HG02870 (cell line): ENCODE results near the gene SCTR.

Experiments used
- ATAC-seq: cut with Tn5 transposase; IDR thresholded peaks from one replicate; pipeline ENCODE4 v1.9.1; 2021; ENCODE audit warnings: mild to moderate bottlenecking, moderate library complexity; ENCODE audit not compliant: unreplicated experiment

Gene SCTR

DNA sequence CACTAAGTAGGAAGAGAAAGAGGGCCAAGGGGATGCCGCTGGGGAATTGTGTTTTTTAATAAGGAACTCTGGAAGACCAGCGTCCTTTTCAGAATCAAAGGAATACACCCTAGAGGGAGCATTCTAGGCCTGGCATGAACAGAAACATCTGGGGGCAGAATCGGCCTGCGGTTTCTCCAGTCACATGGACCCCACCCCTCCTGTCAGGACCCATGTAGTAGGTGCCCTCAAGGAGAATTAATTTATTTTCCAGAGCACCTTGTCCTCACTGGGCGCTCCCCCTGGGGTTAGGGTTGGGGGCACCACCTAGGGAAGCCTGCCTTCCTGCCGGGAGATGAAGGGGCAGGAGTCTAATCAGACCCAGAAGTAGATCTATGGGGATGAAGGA is 48.4 kb downstream of the SCTR start:
- ATAC-seq, result no peak

DNA sequence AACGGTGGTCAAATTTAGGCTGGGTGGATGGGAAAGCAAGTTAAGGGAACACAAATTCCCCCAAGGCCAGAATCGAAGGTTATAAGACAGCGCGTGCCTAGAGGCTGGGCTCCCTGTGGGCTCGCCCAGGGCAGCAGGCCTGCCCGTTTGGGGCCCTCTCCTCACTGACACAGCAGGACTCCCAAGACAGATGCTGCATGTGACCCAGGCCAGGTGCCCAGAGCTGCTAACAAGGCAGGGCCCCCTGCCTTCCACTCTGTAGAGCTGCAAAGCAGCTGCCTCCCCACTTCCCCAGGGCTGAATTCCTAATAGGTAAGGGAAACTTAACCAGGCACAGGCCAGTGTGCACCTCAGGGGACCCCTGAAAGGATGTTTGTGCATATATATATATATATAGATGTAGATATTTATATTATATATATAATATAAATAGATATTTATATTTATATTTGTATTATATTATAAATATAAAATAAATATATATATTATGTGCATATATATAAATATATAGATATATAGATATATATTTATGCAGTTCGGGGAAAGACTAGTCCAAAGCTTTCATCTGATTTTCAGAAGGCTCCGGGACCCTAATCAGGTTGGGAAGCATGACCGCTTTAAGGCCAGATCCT is 48.9 kb downstream of the SCTR start:
- ATAC-seq, result no peak

DNA sequence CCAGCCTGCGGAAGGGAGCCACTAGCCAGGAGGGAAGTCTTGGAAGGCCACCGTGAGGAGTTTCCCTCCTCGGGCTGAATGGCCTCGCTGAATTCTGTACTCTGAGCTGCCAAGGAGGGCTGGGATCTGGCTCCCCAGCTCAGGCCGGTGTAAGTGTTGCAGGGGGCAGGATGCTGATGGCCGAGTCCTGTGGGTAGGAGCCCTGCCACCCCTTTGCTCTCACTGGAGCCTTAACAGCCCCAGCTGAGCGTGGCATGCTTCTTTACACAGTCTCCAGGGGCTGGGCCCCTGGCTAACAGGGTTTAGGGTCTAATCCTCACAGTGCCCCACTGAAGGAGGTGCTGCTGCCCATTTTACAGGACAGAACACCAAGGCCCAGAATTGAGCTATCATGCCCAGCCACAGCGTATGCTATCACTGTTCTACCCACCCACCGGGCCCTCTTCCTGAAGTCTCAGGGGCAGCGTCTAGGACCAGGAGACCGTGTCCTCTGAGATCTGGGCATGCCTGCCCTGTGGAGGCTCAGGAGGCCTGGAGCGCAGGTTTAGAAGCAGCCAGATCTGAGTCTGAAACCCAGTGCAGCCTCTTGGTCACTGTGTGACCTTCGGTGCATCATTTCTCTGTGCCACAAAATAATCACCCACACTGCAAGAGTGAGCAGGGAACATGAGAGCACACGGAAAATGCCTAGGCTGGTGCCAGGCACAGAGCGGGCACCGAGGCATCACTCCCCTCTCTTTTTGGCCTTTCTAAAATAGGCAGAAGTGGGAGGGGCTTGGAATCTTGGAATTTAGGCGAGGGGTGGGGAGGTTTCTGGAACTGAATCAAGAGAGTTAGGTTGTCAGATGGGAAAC is 49.7 kb downstream of the SCTR start:
- no peak for ATAC-seq

DNA sequence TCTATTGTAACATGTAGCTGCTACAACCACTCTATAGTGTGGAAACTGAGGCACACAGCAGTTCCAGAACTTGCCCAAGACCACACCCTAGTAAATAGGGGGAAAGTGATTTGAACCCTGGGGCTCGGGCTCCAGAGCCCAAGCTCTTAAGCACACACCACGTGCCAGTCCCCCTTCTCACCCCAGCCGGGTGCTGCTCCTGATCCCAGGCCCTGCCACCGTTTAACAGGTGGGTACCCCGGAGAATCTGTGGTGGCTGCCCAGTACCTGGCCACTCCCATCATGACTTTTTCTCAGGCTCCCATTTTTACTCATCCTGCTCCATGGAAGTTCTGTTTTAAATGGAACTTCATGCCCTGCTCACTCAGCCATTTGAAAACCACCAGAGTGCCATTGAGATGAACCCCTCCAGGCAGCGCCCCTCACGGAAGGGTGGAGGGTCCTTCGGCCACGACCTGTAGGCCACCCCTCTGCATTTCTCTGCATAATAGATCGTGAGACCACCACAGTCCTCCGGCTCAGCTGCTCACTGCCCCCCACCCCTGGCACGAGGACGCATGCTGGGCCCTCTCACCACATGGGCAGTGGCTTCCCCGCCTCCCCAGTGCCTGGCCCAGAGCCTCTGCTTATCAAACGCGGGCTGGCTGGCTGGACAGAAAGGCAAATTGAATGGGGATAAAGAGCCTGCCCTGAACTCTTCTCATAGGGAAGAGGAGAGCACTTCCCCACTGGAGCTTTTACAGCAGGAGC is 50.5 kb downstream of the SCTR start:
- ATAC-seq, result no peak

DNA sequence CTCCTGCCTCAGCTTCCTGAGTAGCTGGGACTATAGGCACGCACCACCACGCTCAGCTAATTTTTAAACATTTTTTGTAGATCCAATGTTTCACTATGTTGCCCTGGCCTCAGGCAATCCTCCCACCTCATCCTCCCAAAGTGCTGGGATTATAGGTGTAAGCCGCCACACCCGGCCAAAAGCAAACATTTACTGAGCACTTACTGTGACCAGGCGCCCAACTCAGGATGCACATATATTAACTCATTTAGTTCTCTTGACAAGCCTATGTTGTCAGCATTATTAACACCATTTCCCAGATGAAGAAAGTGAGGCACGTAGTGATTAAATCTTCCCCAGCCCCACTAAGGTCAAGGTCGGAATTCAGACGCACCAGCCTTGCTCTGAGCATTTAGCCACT is 51.5 kb downstream of the SCTR start:
- no peak for ATAC-seq

DNA sequence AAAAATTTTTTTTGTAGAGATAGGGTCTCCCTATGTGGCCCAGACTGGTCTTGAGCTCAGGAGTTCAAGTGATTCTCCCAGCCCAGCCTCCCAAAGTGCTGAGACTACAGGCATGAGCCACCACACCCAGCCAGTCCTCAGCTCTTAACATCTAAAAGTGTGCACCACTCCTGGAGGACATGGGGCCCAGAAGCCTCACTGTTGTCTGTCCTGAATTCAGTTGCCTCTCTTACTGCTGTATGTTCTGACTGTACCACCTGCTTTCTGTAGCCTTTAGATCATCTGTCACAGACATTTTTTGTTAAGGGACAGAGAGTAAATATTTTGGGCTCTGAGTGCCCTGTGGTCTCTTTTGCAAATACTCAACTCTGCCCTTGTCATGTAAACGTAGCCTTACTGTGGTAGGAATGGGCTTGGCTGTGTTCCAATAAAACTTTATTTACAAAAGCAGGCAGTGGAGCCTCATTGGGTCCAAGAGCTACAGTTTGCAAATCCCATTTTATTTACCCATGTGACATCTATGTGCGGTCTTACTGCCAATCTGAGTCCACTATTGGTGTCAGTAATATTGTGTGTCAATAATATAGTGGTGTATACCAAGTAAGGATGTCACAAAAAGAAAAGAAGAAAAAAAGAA is 54.5 kb downstream of the SCTR start:
- ATAC-seq, result no peak

DNA sequence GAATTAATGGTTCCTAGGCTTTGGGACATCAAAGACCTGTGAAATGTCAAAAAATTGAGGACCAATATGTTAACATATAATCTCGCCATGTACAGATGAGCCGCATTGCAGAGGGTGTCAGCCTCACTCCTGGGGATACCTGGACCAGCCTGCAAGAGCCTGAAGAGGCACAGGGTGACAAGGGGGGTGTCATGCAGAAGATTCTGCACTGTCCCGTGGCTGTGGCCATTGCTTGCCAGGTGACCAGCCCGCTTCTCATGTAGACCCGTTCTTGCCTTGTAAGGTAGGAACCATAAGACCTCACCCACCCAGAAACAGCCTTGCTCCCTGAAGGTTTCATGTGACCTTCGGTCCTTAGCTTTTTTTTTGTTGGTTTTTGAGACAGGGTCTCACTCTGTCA is 55.2 kb downstream of the SCTR start:
- no peak for ATAC-seq

DNA sequence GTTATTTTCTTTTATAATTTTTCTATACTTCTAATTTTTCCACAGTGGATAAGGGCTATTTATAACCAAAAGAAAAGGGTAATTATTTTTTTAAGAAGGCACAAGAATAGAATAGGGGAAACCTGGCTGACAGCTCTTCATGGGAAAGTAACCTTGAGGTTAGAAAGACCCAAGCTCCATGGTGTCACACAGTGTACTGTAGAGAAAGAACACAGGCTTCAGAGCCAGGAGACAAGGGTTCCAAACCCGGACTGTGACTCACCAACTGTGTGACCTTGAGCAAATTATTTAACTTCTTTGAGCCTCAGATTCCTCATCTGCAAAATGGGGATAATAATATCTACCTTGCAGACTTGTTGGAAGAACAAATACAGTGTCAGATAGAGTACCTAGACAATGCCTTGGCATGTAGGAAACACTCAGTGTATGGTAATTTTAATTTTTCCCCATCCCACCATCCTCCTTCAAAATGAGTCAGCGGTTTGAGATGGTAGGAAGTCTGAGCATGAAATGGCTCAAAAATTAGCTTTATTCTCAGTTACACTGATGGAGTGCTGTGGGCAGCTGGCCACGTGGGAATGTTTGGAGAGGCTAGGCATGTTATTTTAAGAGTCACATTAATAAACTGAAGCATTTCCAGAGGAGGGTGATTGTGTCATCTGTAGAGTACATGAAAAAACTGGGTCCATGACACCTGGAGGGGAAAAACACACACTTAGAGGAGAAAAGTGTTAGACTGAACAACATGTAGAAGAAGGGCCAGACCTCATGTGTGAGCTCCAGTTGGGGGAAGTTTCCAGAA is 55.9 kb downstream of the SCTR start:
- peak; percentile 34 for ATAC-seq

DNA sequence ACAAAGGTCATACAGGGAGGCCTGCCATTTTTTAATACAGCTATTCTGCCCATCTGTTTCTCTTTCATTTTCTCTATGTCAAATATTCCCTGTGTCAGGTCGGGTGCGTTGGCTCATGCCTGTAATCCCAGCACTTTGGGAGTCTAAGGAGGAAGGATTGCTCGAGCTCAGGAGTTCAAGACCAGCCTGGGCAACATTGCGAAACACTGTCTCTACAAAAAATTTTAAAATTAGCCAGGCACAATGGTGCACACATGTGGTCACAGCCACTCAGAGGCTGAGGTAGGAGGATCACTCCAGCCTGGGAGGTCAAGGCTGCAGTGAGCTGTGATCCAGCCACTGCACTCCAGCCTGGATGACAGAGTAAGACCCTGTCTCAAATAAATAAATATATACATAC is 57.9 kb downstream of the SCTR start:
- no peak for ATAC-seq

DNA sequence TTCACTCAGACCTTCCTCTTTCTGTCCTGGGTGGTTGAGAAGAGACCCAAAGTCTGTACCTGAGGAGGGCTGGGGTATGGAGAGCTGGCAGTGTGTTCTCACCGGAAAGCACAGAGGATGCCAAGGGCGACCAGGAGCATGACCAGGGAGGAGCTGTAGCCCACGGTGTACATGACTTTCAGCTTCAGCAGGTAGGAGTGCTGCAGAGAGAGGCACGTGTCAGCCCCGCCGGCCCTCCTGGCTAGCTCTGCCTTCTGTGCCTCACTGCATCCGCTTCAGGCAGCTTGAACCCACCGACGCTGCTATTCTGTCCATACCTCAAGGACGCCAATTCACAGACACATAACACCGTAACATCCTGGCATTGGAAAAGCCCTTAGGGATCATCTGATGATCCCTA is 58.6 kb downstream of the SCTR start:
- ATAC-seq, result no peak

DNA sequence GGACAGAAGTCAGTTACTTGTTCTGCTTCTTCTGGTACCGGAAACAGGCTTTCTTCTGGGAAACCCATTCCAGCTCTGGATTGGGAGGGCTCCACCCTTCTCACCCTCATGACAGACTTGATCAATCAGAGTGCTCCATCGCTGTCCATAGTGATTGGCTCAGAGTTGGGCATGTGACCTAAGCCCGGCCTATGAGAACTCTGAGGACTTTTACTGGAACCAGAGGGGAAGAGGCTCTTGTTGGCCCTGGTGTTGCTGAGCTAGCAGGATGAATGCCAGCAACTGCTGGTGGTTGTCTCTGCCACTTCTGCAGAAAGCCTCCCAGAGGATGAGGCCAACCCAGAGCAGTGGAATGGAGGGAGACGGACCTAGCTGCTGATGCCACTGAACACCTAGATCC is 59.3 kb downstream of the SCTR start:
- peak; percentile 43 for ATAC-seq

DNA sequence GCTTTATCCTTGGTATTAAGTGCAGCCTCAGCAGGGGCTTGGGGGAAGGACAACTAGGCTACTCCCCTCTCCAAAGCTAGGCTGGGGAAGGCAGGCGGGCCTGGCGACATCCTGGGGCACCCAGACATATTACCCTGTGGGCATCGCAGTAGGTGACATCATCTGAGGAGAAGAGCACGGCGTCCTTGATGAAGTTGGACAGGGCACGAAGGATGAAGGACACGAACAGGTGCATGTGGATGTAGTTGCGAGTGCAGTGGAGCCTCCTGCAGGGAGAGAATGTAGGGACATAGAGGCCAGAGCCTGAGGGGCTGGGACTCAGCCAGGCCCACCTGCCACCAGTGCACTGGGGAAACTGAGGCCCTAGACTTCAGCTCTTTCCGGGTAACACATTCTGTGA is 60.3 kb downstream of the SCTR start:
- ATAC-seq, result no peak

DNA sequence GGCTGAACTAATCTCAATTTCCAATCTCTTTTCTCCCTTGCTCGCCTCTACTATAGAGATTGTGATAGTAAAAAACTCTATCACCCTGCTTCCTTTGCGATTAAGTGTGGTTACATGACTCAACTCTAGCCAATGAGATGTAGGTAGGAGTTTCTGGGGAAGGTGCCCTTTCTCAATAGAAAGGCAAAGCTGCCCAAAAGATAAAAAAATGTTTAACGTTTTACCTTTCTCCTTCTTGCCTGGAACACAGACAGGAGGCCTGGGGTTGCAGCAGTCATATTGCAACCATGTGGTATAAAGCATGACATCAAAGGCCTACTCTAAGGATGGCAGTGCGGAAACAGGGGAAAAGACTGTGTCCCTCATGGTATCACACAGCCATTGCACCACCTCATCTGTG is 61.1 kb downstream of the SCTR start:
- ATAC-seq, result no peak

DNA sequence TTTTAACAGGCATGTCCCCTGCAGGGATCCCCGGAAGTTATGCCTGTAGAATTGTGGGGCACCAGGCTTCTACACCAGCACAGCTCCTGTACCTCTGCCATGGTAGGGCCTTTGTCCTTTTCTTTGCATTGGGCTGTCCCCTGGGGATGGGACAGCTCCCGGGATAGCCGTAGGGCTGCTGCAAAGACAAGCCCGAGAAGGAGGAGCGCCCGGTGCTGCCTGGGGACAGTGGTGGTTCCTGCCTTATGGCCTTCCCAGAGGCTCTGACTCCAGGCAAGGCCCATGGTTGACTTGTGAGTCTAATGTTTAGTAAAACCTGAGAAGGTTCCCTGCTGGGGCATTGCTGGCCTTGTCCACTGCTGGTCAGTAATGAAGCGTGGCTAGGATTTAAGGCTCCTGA is 61.7 kb downstream of the SCTR start:
- no peak for ATAC-seq

DNA sequence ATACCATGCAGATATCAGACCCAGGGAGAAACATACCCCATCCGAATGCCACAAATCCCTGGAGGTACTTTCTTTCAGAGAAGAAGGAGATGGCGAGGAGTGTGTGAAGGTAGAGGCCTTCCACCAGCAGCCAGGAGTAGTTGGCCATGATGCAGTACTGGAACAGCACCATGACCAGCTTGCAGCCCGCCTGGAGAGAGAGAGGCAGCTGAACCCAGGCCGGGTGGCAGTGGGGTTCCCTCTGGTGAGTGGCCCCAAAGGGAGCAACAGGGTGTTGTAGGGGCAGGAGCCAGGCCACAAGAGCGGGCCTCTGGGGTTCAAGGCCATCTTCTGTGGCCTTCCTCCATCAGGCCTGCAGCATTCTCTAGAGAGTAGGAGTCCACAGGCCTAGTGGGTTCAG is 62.5 kb downstream of the SCTR start:
- no peak for ATAC-seq

DNA sequence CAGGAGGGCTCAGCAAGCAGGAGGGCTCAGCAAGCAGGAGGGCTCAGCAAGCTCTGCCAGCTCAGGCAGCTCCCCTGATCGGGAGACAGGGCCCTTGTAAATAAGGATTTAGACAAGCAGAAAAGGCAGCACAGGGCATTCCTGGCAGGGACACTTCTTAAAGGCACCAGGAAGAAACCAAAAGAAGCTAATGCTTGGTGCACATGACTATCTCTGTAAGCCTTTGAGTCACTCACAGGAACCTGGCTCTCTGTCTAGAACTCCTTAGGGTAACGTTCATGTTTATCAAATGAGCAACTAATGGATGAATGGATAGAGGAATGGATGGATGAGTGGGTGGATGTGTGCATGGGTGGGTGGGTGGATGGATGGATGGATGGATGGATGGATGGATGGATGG is 64.2 kb downstream of the SCTR start:
- ATAC-seq, result no peak

DNA sequence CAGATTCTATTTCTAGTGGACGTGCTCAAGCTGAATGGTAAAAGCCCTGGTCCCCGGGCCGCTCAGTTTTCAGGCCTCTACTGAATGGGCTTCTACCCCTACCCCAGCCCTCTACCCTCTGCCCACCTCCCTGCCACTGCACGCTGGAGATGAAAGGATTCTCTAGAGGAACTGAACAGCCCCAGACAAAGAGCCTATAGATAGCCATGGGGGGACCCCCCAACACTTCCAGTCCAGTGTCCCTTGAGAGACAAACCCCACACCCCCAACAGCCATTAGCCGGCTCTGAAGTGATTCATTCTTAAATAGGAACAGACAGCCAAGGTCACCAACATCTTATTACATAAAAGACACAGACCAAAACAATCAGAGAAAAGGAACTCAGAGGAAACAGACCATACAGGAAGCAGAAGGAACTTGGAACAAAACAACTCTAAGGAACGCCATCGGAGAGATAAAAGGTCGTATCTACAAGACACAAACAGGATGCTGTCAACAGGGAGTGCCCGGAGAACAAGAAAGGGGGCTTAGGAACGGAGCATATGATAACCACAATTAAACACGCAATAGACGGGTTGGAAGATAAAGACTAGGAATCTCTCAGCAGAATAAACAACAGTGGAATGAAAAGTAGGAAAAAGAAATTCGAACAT is 69.1 kb downstream of the SCTR start:
- no peak for ATAC-seq

DNA sequence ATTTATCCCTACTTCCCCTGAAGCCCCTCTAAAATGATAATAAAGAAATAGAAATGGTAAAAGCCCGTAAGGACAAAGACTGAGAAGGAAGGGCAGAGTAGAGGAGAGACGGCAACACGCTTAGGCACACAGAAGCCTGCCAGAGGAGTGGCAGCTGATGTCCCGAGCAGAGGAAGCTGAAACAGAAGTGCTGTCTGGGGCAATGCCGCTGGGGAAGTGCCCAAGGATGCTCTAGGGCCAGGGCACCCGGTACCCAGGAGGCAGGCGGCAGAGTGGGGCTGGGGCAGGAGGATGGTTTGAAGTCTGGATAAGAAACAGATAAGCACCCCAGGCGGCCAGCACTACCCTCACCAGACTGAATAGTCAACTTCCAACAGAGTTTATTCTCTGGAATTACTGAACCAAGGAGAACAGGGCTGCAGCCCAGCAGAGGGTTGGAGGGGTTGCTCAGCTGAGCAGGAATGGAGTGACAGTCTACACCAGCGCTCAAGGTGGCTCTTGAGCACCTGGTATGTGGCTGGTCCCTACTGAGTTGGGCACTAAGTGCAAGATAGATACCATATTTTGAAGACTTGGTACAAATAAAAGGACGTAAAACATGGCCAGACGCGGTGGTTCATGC is 70.2 kb downstream of the SCTR start:
- ATAC-seq, result no peak

DNA sequence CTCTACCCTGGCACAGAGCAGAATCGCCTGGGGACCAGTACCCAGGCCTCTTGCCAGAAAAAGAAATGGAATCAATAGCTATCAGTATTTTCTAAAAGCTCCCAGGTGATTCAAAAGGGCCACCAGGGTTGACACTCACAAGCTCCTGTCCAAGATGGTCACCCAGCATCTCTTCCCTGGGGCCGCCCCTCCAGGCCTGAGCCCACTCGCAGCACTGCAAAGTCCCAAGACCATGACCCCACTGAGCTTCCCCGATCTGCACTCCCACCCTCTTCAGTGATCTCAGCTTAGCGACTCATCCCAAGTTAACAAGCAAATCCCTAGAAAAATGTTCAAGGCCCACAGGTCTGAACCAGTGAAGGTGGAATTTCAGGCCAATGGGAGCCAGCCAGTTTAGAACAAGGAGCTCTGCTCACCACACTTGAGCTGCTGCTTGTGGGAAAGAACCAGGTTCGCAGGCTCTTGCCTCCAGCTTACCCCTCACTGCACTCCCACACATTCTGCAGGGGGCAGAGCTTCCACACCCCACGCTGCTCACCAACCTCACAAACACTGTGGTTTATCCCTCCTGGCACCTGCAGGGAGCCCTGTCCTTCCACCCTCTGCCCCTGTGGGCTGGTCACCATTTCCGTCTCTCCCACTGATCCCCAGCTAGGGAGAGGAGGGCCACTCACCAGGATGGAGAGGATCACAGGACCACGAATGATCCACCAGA is 72.8 kb downstream of the SCTR start:
- ATAC-seq, result no peak
